ENCODE measurements around the gene PPP1R16B. TPM values are rescaled to one million over a fixed set of nuclear protein-coding genes. Genes with fewer than 3 reads are reported as not detected.

PPP1R16B gene
- total and polyA plus RNA-seq, 10 of the 15 experiments (the other 5 are each of a cell fraction or from before 2014, with no cell fraction given), result 13.4 to 90.2 (median 66.7) TPM

GRCh38 chr20:38940644-38941043 is 135.1 kb downstream of the PPP1R16B start:
- 96% methylated on average over 5 of the region's 5 CpGs for WGBS (ENCODE audit: insufficient coverage, insufficient replicate concordance, low lambda C conversion rate, missing lambda C conversion rate)
- H4K20me1 ChIP-seq (ENCODE audit: control insufficient read depth, insufficient read depth), result no peaks in the 10 kb centered on the region
- peaks cover 28 to 43% of the 10 kb centered on the region in 2 experiments for H3K36me3 ChIP-seq (ENCODE audit: control insufficient read depth in 2 of 2, insufficient read depth in 2 of 2, low read length in 1 of 2)
- in situ Hi-C loops (cut with MboI), result no loop called here
- intact Hi-C loops (cut with micrococcal nuclease; ENCODE audit: unreplicated experiment), result no loop called here
- no peak overlapping the region for H3K27ac ChIP-seq (ENCODE audit: control insufficient read depth, insufficient read depth)
- H3K9ac ChIP-seq (ENCODE audit: control insufficient read depth, insufficient read depth, low read length), result no peak overlapping the region
- POLR2A ChIA-PET, result no interaction called here
- DNase-seq (ENCODE audit: low read depth, low spot score) (no peak), FAIRE-seq (no peak), ATAC-seq (no peak)
- H3K4me1 ChIP-seq (ENCODE audit: control insufficient read depth, insufficient read depth, low read length), result no peaks in the 10 kb centered on the region; the same call in 1 of the 2 replicates
- CTCF ChIA-PET, result interaction anchor here (0.6 to 2.3 kb wide), 3 partner anchors 17 to 108 kb away, joined by 3 to 7 read pairs (median 5); partner anchors contain the start of gene DHX35
- H3K9me3 ChIP-seq (replicated peaks; ENCODE audit: control insufficient read depth, insufficient read depth, low read length), result no peaks in the 10 kb centered on the region
- H3K4me2 ChIP-seq (ENCODE audit: control insufficient read depth, insufficient read depth), result no peak overlapping the region
- SMC1A ChIA-PET (ENCODE audit: uncharacterized antibody, unreplicated experiment), result interaction anchor here (0.6 to 3.0 kb wide), 2 partner anchors 8 to 21 kb away, joined by 3 to 8 read pairs; partner anchors contain the start of gene DHX35
- no peak overlapping the region for H3K4me3 ChIP-seq
- no TSS peak for BruUV-seq (replicated peaks)
- H2AFZ ChIP-seq (ENCODE audit: control insufficient read depth, low read depth, low read length), result no peak overlapping the region
- RAD21 ChIA-PET (ENCODE audit: unreplicated experiment), result no interaction called here
- no peaks in the 10 kb centered on the region for H3K27me3 ChIP-seq (replicated peaks in 1 of 2; ENCODE audit: control insufficient read depth in 2 of 2, insufficient read depth in 2 of 2, low read length in 1 of 2)
- TF ChIP-seq MYB (IDR thresholded peaks at IDR 0.05; ENCODE audit: borderline replicate concordance, low read depth, low read length) (no peak), BCLAF1 (IDR thresholded peaks at IDR 0.05) (no peak), CEBPZ (IDR thresholded peaks at IDR 0.05; ENCODE audit: low read depth, low read length) (no peak), CHD4 (IDR thresholded peaks at IDR 0.05) (no peak), BMI1 (IDR thresholded peaks at IDR 0.05; ENCODE audit: borderline replicate concordance) (no peak)
- H3K79me2 ChIP-seq (ENCODE audit: control insufficient read depth, insufficient read depth, low read length), result peaks cover 41% of the 10 kb centered on the region

Data from GM12878 (cell line).